Measurements from ENCODE around the gene HDAC9.
A peak's percentile ranks its signal among the peaks of the same experiment; 100 is the strongest.

Gene HDAC9

GRCh38 chr7:18845700-18846099, 350.2 kb downstream of the HDAC9 start:
- no peak for DNase-seq (ENCODE audit: low spot score)

GRCh38 chr7:18846765-18847215, 351.2 kb downstream of the HDAC9 start:
- peak; percentile 57 for DNase-seq (ENCODE audit: low spot score)

- DNase-seq (ENCODE audit: low spot score), result no peak
These were observed 353.6 kb downstream of the HDAC9 start for GRCh38 chr7:18849130-18849529.

- DNase-seq (ENCODE audit: low spot score), result peak; percentile 30
These were observed 360.2 kb downstream of the HDAC9 start for GRCh38 chr7:18855796-18856195.

GRCh38 chr7:18858232-18858631, 362.7 kb downstream of the HDAC9 start:
- no peak for DNase-seq (ENCODE audit: low spot score)

- no peak for DNase-seq (ENCODE audit: low spot score)
These were observed 363.8 kb downstream of the HDAC9 start for GRCh38 chr7:18859318-18859717.

GRCh38 chr7:18860221-18860620, 364.7 kb downstream of the HDAC9 start:
- DNase-seq (ENCODE audit: low spot score), result no peak

- peak; percentile 53 for DNase-seq (ENCODE audit: low spot score)
These were observed 366.1 kb downstream of the HDAC9 start for GRCh38 chr7:18861514-18862118.

GRCh38 chr7:18864967-18865366, 369.4 kb downstream of the HDAC9 start:
- no peak for DNase-seq (ENCODE audit: low spot score)

- peak; percentile 94 for DNase-seq (ENCODE audit: low spot score)
These were observed 370.9 kb downstream of the HDAC9 start for GRCh38 chr7:18866359-18867036.

GRCh38 chr7:18872344-18872743, 376.8 kb downstream of the HDAC9 start:
- DNase-seq (ENCODE audit: low spot score), result no peak

GRCh38 chr7:18873734-18874336, 378.3 kb downstream of the HDAC9 start:
- DNase-seq (ENCODE audit: low spot score), result peak; percentile 72

- no peak for DNase-seq (ENCODE audit: low spot score)
These were observed 379.3 kb downstream of the HDAC9 start for GRCh38 chr7:18874880-18875279.

GRCh38 chr7:18877874-18878273, 382.3 kb downstream of the HDAC9 start:
- no peak for DNase-seq (ENCODE audit: low spot score)

GRCh38 chr7:18886832-18887231, 391.3 kb downstream of the HDAC9 start:
- DNase-seq (ENCODE audit: low spot score), result no peak

- DNase-seq (ENCODE audit: low spot score), result no peak
These were observed 393.9 kb downstream of the HDAC9 start for GRCh38 chr7:18889436-18889835.

- peak; percentile 34 for DNase-seq (ENCODE audit: low spot score)
These were observed 394.6 kb downstream of the HDAC9 start for GRCh38 chr7:18890134-18890533.

GRCh38 chr7:18890885-18891621, 395.5 kb downstream of the HDAC9 start:
- DNase-seq (ENCODE audit: low spot score), result no peak

- DNase-seq (ENCODE audit: low spot score), result no peak
These were observed 397.6 kb downstream of the HDAC9 start for GRCh38 chr7:18893156-18893555.

GRCh38 chr7:18894155-18894554, 398.6 kb downstream of the HDAC9 start:
- DNase-seq (ENCODE audit: low spot score), result no peak

GRCh38 chr7:18895456-18895855, 399.9 kb downstream of the HDAC9 start:
- DNase-seq (ENCODE audit: low spot score), result peak; percentile 18

- no peak for DNase-seq (ENCODE audit: low spot score)
These were observed 400.9 kb downstream of the HDAC9 start for GRCh38 chr7:18896343-18896975.
